Stimulated activated CD8-positive, alpha-beta memory T cell treated with anti-CD3 and anti-CD28 coated beads, Interleukin-15, amount 100 ng/mL, for 4 hours (primary cell): ENCODE results near the gene HSD17B11.
"Not testable (repeated sequence)": the region's sequence is repeated elsewhere in the genome, so short reads cannot be mapped to it uniquely, and the experiment has no call there.

Experiments used
- DNase-seq, 2 donors: peaks; one replicate each; pipeline ENCODE4 v3.0.0-alpha.2; 2020; ENCODE audit warnings: low read depth in 2 of 2

Gene HSD17B11

GRCh38 chr4:87356832-87357526 is 34.0 kb downstream of the HSD17B11 start:
- DNase-seq, result no peak

GRCh38 chr4:87354168-87355102 is 36.6 kb downstream of the HSD17B11 start:
- no peak for DNase-seq

GRCh38 chr4:87353592-87353991 is 37.4 kb downstream of the HSD17B11 start:
- no peak for DNase-seq

- no peak for DNase-seq
These were observed 45.8 kb downstream of the HSD17B11 start for GRCh38 chr4:87345139-87345538.

GRCh38 chr4:87342872-87343271 is 48.1 kb downstream of the HSD17B11 start:
- DNase-seq, result no peak

- not testable (repeated sequence) for DNase-seq
These were observed 48.9 kb downstream of the HSD17B11 start for GRCh38 chr4:87341954-87342635.

GRCh38 chr4:87339440-87339839 is 51.5 kb downstream of the HSD17B11 start:
- no peak for DNase-seq

- DNase-seq, result no peak
These were observed 53.6 kb downstream of the HSD17B11 start for GRCh38 chr4:87337361-87337760.

- DNase-seq, result no peak
These were observed 57.7 kb downstream of the HSD17B11 start for GRCh38 chr4:87333267-87333666.

- no peak for DNase-seq
These were observed 60.2 kb downstream of the HSD17B11 start for GRCh38 chr4:87330761-87331160.

- DNase-seq, result no peak
These were observed 63.9 kb downstream of the HSD17B11 start for GRCh38 chr4:87327136-87327535.

GRCh38 chr4:87326460-87326859 is 64.5 kb downstream of the HSD17B11 start:
- DNase-seq, result no peak

GRCh38 chr4:87322754-87323153 is 68.2 kb downstream of the HSD17B11 start, which contains the start of gene HSD17B13:
Gene HSD17B13, minus strand, starts transcription at chr4:87322882. Its CDS starts 41 bp downstream, at chr4:87322841.
- no peak for DNase-seq

- no peak for DNase-seq
These were observed 69.1 kb downstream of the HSD17B11 start for GRCh38 chr4:87321888-87322287.

GRCh38 chr4:87317527-87317926 is 73.5 kb downstream of the HSD17B11 start:
- DNase-seq, result no peak

- no peak for DNase-seq
These were observed 74.0 kb downstream of the HSD17B11 start for GRCh38 chr4:87316961-87317360.

- DNase-seq, result not testable (repeated sequence)
These were observed 76.0 kb downstream of the HSD17B11 start for GRCh38 chr4:87315000-87315399.

GRCh38 chr4:87313756-87314155 is 77.2 kb downstream of the HSD17B11 start:
- DNase-seq, result no peak

GRCh38 chr4:87311684-87312083 is 79.3 kb downstream of the HSD17B11 start:
- DNase-seq, result no peak

GRCh38 chr4:87310691-87311335 is 80.2 kb downstream of the HSD17B11 start:
- DNase-seq, result no peak

- no peak for DNase-seq
These were observed 81.4 kb downstream of the HSD17B11 start for GRCh38 chr4:87309625-87310024.

- DNase-seq, result no peak
These were observed 84.9 kb downstream of the HSD17B11 start for GRCh38 chr4:87306056-87306455.
